ENCODE results near the gene SVEP1.

SVEP1 gene

GRCh38 chr9:110355911-110356310 lies 223.6 kb downstream of the SVEP1 start:
- DNase-seq, result no peak

GRCh38 chr9:110351009-110351467 lies 228.5 kb downstream of the SVEP1 start:
- DNase-seq, result no peak

DNA sequence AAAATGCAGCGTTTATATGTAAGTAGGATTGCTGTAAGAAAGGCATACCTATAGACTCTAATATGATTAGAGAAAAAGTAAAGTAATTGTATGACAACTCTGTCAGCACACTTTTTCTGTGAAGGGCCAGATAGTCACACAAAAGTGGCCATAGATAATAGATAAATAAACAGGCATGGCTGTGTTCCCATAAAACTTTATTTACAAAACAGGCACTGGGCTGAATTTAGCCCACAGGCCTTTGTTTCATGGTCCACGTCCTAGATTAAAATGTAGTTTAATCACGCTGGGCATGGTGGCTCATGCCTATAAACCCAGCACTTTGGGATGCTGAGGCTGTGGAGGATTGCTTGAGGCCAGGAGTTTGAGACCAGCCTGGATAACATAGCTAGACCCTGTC lies 233.2 kb downstream of the SVEP1 start:
- DNase-seq, result no peak

DNA sequence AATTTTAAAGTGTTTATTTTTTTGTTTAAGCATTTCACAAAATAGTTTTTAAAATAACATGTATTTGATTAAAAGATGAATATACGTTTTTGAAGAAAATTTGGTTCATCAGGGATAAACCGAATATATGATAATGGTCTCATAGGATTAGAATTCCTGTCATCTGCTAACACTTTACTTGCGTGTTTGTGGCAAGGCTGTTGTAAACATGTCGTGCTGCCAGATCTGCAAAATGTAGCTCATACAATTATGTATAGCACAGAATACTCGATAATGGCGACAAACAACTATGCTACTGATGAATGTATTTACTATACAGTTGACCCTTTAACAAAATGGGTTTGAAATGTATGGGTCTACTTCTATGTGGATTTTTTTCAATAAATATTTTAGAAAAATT lies 234.7 kb downstream of the SVEP1 start:
- DNase-seq, result no peak

- DNase-seq, result no peak
These were observed 236.0 kb downstream of the SVEP1 start for GRCh38 chr9:110343551-110343950.

DNA sequence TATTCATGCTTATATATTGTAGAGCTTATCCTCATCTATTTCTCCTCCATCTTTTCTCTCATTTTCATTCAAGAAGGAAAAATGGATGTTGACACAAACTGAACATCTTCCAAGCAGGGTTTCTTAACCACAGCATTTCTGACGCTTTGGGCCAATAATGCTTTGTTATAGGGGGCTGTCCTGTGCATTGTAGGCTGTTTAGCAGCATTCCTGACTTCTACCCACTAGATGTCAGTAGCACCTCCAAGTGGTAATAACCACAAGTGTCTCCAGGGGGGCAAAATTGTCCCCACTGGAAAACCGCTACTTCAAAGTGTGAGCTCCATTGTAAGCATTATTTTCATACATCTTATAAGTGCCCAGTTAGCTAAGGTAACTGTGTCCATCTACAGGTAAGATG lies 239.2 kb downstream of the SVEP1 start:
- no peak for DNase-seq

- DNase-seq, result no peak
These were observed 241.4 kb downstream of the SVEP1 start for GRCh38 chr9:110338143-110338542.

GRCh38 chr9:110337727-110338126 lies 241.8 kb downstream of the SVEP1 start, which contains the start of gene TXNDC8:
Gene TXNDC8, minus strand, starts transcription at chr9:110337863.
- no peak for DNase-seq

DNA sequence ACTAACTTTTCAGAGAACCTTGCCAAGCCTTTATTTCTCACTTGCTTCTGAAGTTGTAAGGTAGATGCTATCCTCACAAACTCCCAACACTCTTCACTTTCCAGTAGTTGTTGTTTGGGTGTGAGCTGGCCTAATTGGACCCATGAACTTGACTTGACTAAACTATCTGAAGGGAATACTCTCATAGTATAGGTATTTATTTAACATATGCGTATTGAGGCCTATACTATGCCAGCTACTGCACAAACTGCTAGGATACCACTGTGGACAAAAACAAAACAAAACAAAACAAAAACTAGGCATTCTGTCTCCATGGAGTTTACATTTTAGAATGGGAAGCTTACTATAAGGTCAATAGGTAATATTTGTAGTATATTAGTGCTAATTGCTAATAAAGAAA lies 243.2 kb downstream of the SVEP1 start:
- no peak for DNase-seq

GRCh38 chr9:110334871-110335270 lies 244.7 kb downstream of the SVEP1 start:
- no peak for DNase-seq

GRCh38 chr9:110334183-110334582 lies 245.4 kb downstream of the SVEP1 start:
- no peak for DNase-seq

GRCh38 chr9:110332766-110333165 lies 246.8 kb downstream of the SVEP1 start:
- DNase-seq, result no peak

DNA sequence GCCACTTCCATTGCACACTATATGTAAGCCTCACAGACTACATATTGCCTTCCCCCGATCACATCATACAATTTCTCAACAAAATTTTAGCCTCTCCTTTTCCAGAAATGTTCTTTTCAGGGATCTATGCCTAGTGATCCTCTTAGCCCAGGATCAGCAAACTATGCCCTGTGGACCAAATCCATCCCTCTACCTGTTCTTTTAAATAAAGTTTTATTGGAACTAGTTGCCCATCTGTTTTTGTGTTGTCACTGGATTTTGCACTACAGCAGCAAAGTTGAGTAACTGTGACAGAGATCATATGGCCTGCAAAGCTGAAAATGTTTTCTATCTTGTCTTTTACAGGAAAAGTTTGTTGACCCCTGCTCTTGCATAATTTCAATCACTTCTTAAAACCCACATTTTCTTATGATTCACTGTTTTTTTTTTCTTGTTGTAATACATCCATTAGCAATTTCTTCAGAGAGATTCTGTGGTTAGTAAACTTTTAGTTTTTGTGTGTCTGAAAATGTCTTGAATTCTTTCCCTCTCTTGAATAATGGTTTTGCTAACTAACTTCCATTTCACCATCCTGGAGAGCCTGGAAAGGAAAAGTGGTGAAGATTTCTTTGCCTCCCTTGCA lies 248.9 kb downstream of the SVEP1 start:
- no peak for DNase-seq

- no peak for DNase-seq
These were observed 249.8 kb downstream of the SVEP1 start for GRCh38 chr9:110329639-110330230.

GRCh38 chr9:110328763-110329162 lies 250.8 kb downstream of the SVEP1 start:
- no peak for DNase-seq

- DNase-seq, result no peak
These were observed 251.8 kb downstream of the SVEP1 start for GRCh38 chr9:110327716-110328115.

- no peak for DNase-seq
These were observed 255.7 kb downstream of the SVEP1 start for GRCh38 chr9:110323818-110324217.

GRCh38 chr9:110320651-110321445 lies 258.7 kb downstream of the SVEP1 start:
- DNase-seq, result no peak

DNA sequence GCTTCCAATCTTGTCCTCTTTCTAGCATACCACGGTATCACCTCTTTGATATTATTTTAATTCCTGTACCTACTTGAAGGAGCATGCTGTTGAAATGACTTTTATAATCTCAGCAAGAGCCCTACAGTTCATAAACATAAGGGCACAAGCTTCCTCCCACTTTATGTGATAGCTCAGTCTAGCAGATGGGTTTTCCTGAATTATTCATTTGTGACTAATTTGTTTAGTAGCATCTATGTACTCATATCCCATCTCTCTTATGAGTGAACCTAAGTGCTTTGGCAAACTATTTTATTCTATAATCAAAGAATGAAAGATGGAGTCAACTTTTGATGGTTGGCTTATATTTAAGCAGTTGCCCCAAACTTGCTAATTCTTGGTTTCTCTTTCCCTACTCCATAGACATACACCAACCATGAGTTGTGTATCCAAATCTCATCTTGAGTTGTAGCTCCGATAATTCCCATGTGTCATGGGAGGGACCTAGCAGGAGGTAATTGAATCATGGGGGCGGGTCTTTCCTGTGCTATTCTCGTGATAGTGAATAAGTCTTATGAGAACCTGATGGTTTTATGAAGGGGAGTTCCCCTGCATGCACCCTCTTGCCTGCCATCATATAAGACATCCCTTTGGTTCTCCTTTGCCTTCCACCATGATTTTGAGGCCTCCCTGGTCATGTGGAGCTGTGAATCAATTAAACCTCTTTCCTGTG lies 259.6 kb downstream of the SVEP1 start:
- no peak for DNase-seq

GRCh38 chr9:110317911-110318310 lies 261.6 kb downstream of the SVEP1 start:
- no peak for DNase-seq

DNA sequence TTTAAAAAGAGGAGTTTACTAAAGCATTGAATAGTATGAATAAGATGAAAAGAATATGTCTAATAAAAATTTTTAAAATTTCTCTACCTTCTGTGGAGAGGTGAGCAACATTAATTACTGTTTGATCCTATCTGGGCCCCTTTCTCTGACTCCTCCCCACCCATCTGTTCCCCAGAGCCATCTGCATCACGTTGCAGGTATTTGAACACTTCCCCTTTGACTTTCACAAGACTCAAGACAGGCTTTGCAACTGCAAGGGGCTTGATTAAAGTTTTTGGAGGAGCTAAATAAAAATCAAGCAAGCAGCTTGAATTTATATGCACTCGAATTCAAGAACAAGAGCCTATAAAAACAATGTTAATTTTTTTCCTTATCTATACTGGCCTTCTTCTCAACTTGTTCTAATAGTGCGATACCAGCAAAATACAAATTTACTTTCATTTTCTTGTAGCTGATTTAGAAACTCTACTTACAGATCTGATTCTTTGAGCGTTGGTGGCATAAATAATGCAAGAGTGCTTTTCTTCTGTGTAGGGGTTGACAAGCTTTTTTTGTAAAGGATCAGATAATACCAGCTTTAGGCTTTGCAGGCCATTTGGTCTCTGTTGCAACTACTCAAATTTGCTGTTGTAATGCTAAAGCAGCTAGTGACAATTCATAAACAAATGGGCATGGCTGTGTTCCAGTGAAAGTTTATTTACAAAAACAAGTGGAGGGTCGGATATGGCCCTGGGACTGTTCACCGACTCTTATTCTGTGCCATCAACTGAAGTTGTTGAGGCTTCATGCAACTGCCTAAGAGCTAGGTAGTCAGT lies 263.1 kb downstream of the SVEP1 start:
- no peak for DNase-seq
